Measurements from ENCODE around the gene LIPC. TPM values are rescaled to one million over a fixed set of nuclear protein-coding genes. Genes with fewer than 3 reads are reported as not detected.

Gene LIPC
- total and polyA plus RNA-seq, 12 donors: 0.22 to 1.3 (median 0.42) TPM; not detected in 1

GRCh38 chr15:58448331-58448730 is 16.5 kb downstream of the LIPC start:
- intact Hi-C loops (cut with DNase I): loop anchor here in 4 of 10 donors (5.0 to 10.0 kb wide), 6 partner anchors 39 to 326 kb away; partner anchors contain the start of genes ADAM10 (in 2 of the 4) and MINDY2 (in 1 of the 4)
- WGBS, 2 donors: 90 to 96% methylated on average over 5 of the region's 5 CpGs
- H3K27me3 ChIP-seq: no peaks in the 10 kb centered on the region
- no peak for TF ChIP-seq CTCF (IDR thresholded peaks at IDR 0.05)
- DNase-seq (no peak), ATAC-seq (no peak)
- H3K36me3 ChIP-seq: no peaks in the 10 kb centered on the region
- H3K4me1 ChIP-seq: peaks cover 0 to 16% (median 9%) of the 10 kb centered on the region in 9 donors
- H3K4me3 ChIP-seq: no peak overlapping the region
- H3K9me3 ChIP-seq: no peaks in the 10 kb centered on the region
- H3K27ac ChIP-seq: no peak overlapping the region

GRCh38 chr15:58448906-58449305 is 17.1 kb downstream of the LIPC start:
- no peaks in the 10 kb centered on the region for H3K27me3 ChIP-seq
- peaks cover 0 to 16% (median 9%) of the 10 kb centered on the region in 9 donors for H3K4me1 ChIP-seq
- DNase-seq (no peak), ATAC-seq (no peak)
- no peak for TF ChIP-seq CTCF (IDR thresholded peaks at IDR 0.05)
- no peaks in the 10 kb centered on the region for H3K9me3 ChIP-seq
- no peaks in the 10 kb centered on the region for H3K36me3 ChIP-seq
- H3K4me3 ChIP-seq: no peak overlapping the region
- intact Hi-C loops (cut with DNase I): loop anchor here in 4 of 10 donors (5.0 to 10.0 kb wide), 6 partner anchors 38 to 326 kb away; partner anchors contain the start of genes ADAM10 (in 2 of the 4) and MINDY2 (in 1 of the 4)
- no peak overlapping the region for H3K27ac ChIP-seq
- WGBS, 2 donors: 78 to 91% methylated on average over 10 of the region's 10 CpGs

GRCh38 chr15:58451826-58452225 is 20.0 kb downstream of the LIPC start:
- 84 to 91% methylated on average over 6 of the region's 6 CpGs for WGBS, 2 donors
- TF ChIP-seq CTCF (IDR thresholded peaks at IDR 0.05): no peak
- H3K4me1 ChIP-seq: peaks cover 0 to 37% (median 18%) of the 10 kb centered on the region in 9 donors
- intact Hi-C loops (cut with DNase I): no loop called here
- no peaks in the 10 kb centered on the region for H3K27me3 ChIP-seq
- H3K36me3 ChIP-seq: no peaks in the 10 kb centered on the region
- DNase-seq (no peak), ATAC-seq (no peak)
- H3K27ac ChIP-seq: no peak overlapping the region
- no peaks in the 10 kb centered on the region for H3K9me3 ChIP-seq
- no peak overlapping the region for H3K4me3 ChIP-seq

GRCh38 chr15:58452775-58453174 is 21.0 kb downstream of the LIPC start:
- H3K36me3 ChIP-seq: no peaks in the 10 kb centered on the region
- intact Hi-C loops (cut with DNase I): no loop called here
- TF ChIP-seq CTCF (IDR thresholded peaks at IDR 0.05): no peak
- peaks cover 3 to 40% (median 22%) of the 10 kb centered on the region in 9 donors for H3K4me1 ChIP-seq
- no peak overlapping the region for H3K27ac ChIP-seq
- DNase-seq (no peak), ATAC-seq (no peak)
- H3K27me3 ChIP-seq: no peaks in the 10 kb centered on the region
- no peaks in the 10 kb centered on the region for H3K9me3 ChIP-seq
- 95 to 96% methylated on average over 4 of the region's 4 CpGs for WGBS, 2 donors
- H3K4me3 ChIP-seq: no peak overlapping the region

All from heart right ventricle (tissue), 16 donors.